GM19043 (cell line): ENCODE results near the gene GTF2I.
A peak's percentile ranks its signal among the peaks of the same experiment; 100 is the strongest.
"Not testable (repeated sequence)": the region's sequence is repeated elsewhere in the genome, so short reads cannot be mapped to it uniquely, and the experiment has no call there.

Source experiments
- ATAC-seq: cut with Tn5 transposase; IDR thresholded peaks from one replicate; pipeline ENCODE4 v1.9.1; 2021; ENCODE audit warnings: low read depth; ENCODE audit not compliant: unreplicated experiment

GTF2I gene

GRCh38 chr7:74772093-74772492 is 114.6 kb downstream of the GTF2I start:
- ATAC-seq: not testable (repeated sequence)

GRCh38 chr7:74773760-74774750 is 116.5 kb downstream of the GTF2I start, which contains the start of gene NCF1:
Gene NCF1 (plus strand): TSS chr7:74774011. CDS start chr7:74774032, 21 bp downstream.
- peak; percentile 85 for ATAC-seq

GRCh38 chr7:74775111-74775510 is 117.6 kb downstream of the GTF2I start:
- ATAC-seq: not testable (repeated sequence)

DNA sequence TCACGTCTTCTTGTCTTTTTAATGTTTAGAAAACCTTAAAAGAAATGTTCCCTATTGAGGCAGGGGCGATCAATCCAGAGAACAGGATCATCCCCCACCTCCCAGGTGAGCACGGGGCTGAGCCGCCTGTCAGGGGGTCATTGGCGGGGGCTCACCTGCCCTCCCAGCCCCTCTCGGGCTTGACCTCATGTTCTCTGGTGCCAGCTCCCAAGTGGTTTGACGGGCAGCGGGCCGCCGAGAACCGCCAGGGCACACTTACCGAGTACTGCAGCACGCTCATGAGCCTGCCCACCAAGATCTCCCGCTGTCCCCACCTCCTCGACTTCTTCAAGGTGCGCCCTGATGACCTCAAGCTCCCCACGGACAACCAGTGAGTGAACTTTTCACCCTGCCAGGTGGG is 121.5 kb downstream of the GTF2I start:
- ATAC-seq: not testable (repeated sequence)

- not testable (repeated sequence) for ATAC-seq
These were observed 124.2 kb downstream of the GTF2I start for GRCh38 chr7:74781746-74782145.

- ATAC-seq: not testable (repeated sequence)
These were observed 126.1 kb downstream of the GTF2I start for GRCh38 chr7:74783595-74783994.

DNA sequence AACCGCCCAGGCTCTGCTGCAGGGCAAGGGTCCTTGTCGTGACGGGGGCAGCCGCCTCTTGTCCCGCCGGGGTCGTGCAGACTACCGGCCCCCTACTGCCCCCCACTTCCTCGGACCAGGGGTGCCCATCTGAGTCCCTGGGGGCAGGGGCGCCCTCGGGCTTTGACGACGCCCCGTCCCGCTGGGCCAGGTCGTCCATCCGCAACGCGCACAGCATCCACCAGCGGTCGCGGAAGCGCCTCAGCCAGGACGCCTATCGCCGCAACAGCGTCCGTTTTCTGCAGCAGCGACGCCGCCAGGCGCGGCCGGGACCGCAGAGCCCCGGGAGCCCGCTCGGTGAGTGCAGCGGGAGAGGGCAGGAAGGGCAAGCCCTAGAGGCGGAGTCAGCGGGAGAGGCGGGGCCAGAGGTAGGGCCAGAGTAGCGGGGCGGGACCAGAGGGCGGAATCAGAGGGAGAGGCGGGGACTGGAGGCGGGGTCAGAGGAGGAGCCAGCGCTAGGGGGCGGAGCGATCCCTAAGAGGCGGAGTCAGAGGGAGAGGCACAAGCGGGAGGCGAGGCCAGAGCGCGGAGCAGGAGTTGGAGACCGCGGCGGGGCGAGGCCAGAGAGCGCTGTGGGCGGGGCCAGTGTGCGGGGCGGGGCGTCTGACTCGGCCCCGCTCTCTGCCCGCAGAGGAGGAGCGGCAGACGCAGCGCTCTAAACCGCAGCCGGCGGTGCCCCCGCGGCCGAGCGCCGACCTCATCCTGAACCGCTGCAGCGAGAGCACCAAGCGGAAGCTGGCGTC is 131.0 kb downstream of the GTF2I start:
- peak; percentile 83 for ATAC-seq

DNA sequence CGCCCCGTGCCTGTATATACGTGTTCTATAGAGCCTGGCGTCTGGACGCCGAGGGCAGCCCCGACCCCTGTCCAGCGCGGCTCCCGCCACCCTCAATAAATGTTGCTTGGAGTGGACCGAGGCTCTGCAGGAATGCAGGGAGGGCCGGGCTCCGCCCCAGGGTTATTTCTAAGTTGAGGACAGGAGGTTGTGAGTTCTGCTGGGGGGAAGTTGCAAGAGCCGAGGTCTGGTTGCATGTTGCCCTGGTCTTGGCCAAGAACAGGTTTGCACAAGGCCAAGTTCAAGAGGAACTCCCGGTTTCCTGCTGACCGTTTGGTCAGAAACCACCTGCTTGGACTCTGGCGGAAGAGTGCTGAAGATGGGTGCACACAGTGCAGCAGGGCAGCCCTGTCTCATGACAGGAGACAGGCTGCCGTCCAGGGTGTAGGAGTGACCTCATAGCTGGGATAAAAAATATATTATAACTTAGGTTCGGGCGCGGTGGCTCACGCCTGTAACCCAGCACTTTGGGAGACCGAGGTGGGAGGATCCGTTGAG is 131.8 kb downstream of the GTF2I start:
- ATAC-seq: not testable (repeated sequence)

GRCh38 chr7:74797848-74798622 is 140.5 kb downstream of the GTF2I start:
- ATAC-seq: not testable (repeated sequence)

GRCh38 chr7:74798644-74799043 is 141.1 kb downstream of the GTF2I start:
- ATAC-seq: not testable (repeated sequence)
